H9 (cell line): Measurements from ENCODE around the gene GYPB. TPM values are rescaled to one million over a fixed set of nuclear protein-coding genes. Genes with fewer than 3 reads are reported as not detected.
"Not testable (repeated sequence)": the region's sequence is repeated elsewhere in the genome, so short reads cannot be mapped to it uniquely, and the experiment has no call there.

Experiments used
- DNase-seq: peaks from one replicate; pipeline ENCODE4 v3.0.0-alpha.2; 2017
- H2AFZ ChIP-seq: one replicate; pipeline ENCODE4 v1.6.1; 2013; ENCODE audit warnings: mild to moderate bottlenecking, low read length, control low read depth, moderate library complexity
- H2AK5ac ChIP-seq: 2 replicates; pipeline ENCODE4 v1.6.1; 2013; ENCODE audit warnings: low read length, control low read depth, mixed read lengths; ENCODE audit not compliant: insufficient read length
- H2BK120ac ChIP-seq: one replicate; pipeline ENCODE4 v1.6.1; 2013; ENCODE audit warnings: low read depth, mild to moderate bottlenecking, low read length, control low read depth, inconsistent platforms; ENCODE audit not compliant: poor library complexity, severe bottlenecking
- H2BK12ac ChIP-seq: 2 replicates; pipeline ENCODE4 v1.6.1; 2013; ENCODE audit warnings: low read length, control low read depth, mixed read lengths, low read depth; ENCODE audit not compliant: insufficient read length
- H2BK15ac ChIP-seq: 2 replicates; pipeline ENCODE4 v1.6.1; 2013; ENCODE audit warnings: low read depth, low read length, control low read depth
- H2BK20ac ChIP-seq: one replicate; pipeline ENCODE4 v1.6.1; 2013; ENCODE audit warnings: low read depth, mild to moderate bottlenecking, low read length, control low read depth, inconsistent platforms; ENCODE audit not compliant: poor library complexity, severe bottlenecking
- H2BK5ac ChIP-seq: 2 replicates; pipeline ENCODE4 v1.6.1; 2013; ENCODE audit warnings: low read length, control low read depth, mixed read lengths; ENCODE audit not compliant: insufficient read length
- H3K14ac ChIP-seq: 2 replicates; pipeline ENCODE4 v1.6.1; 2013; ENCODE audit warnings: low read length, control low read depth; ENCODE audit not compliant: insufficient read depth
- H3K18ac ChIP-seq: 2 replicates; pipeline ENCODE4 v1.6.1; 2013; ENCODE audit warnings: low read depth, mild to moderate bottlenecking, mixed read lengths, low read length, control low read depth; ENCODE audit not compliant: insufficient read length
- H3K23ac ChIP-seq: 2 replicates; pipeline ENCODE4 v1.6.1; 2013; ENCODE audit warnings: low read length, control low read depth, mixed read lengths, low read depth; ENCODE audit not compliant: insufficient read length
- H3K23me2 ChIP-seq: 2 replicates; pipeline ENCODE4 v1.6.1; 2013; ENCODE audit warnings: low read depth, mild to moderate bottlenecking, mixed read lengths, low read length, control low read depth; ENCODE audit not compliant: insufficient read length, poor library complexity, severe bottlenecking
- H3K27ac ChIP-seq: 2 replicates; pipeline ENCODE4 v1.5.1; 2013; ENCODE audit warnings: low read length, control low read depth, mixed read lengths, low read depth; ENCODE audit not compliant: insufficient read length
- H3K27me3 ChIP-seq: 2 replicates; pipeline ENCODE4 v1.6.1; 2013; ENCODE audit warnings: low read length, control low read depth, inconsistent platforms; ENCODE audit not compliant: insufficient read depth
- H3K4ac ChIP-seq: 2 replicates; pipeline ENCODE4 v1.6.1; 2013; ENCODE audit warnings: low read depth, mild to moderate bottlenecking, control low read depth, inconsistent platforms, low read length, moderate library complexity
- H3K4me1 ChIP-seq: 2 replicates; pipeline ENCODE4 v1.6.1; 2013; ENCODE audit warnings: low read length, control low read depth, inconsistent platforms; ENCODE audit not compliant: insufficient read depth
- H3K4me2 ChIP-seq: 2 replicates; pipeline ENCODE4 v1.6.1; 2013; ENCODE audit warnings: low read length, control low read depth, mixed read lengths; ENCODE audit not compliant: insufficient read length, insufficient read depth
- H3K56ac ChIP-seq: 2 replicates; pipeline ENCODE4 v1.6.1; 2013; ENCODE audit warnings: low read depth, mild to moderate bottlenecking, mixed read lengths, low read length, control low read depth; ENCODE audit not compliant: insufficient read length
- H3K79me1 ChIP-seq: 2 replicates; pipeline ENCODE4 v1.6.1; 2013; ENCODE audit warnings: low read depth, mild to moderate bottlenecking, moderate library complexity, low read length, control low read depth, inconsistent platforms; ENCODE audit not compliant: insufficient read depth, poor library complexity, severe bottlenecking
- H3K79me2 ChIP-seq: 2 replicates; pipeline ENCODE4 v1.6.1; 2013; ENCODE audit warnings: low read length, control low read depth, inconsistent platforms; ENCODE audit not compliant: insufficient read depth
- H3K9ac ChIP-seq: 2 replicates; pipeline ENCODE4 v1.6.1; 2013; ENCODE audit warnings: low read length, control low read depth, mixed read lengths; ENCODE audit not compliant: insufficient read length; ENCODE audit errors: extremely low read depth
- H3K9me3 ChIP-seq: one replicate; pipeline ENCODE4 v1.6.1; 2013; ENCODE audit warnings: low read depth, low read length, inconsistent platforms; ENCODE audit not compliant: control insufficient read depth
- H3T11ph ChIP-seq: one replicate; pipeline ENCODE4 v1.6.1; 2013; ENCODE audit warnings: mild to moderate bottlenecking, low read length, control low read depth, inconsistent platforms
- H4K20me1 ChIP-seq: one replicate; pipeline ENCODE4 v1.6.1; 2013; ENCODE audit not compliant: control insufficient read depth, insufficient read length, insufficient read depth
- H4K5ac ChIP-seq: 2 replicates; pipeline ENCODE4 v1.6.1; 2013; ENCODE audit warnings: low read depth, mild to moderate bottlenecking, mixed read lengths, low read length, control low read depth; ENCODE audit not compliant: insufficient read length
- H4K8ac ChIP-seq: replicated peaks from 2 replicates; pipeline ENCODE4 v1.6.1; 2013; ENCODE audit warnings: low read length, control low read depth, mixed read lengths, low read depth; ENCODE audit not compliant: insufficient read length
- H4K91ac ChIP-seq: 2 replicates; pipeline ENCODE4 v1.6.1; 2013; ENCODE audit warnings: low read depth, mild to moderate bottlenecking, moderate library complexity, mixed read lengths, low read length, control low read depth; ENCODE audit not compliant: insufficient read length
- H3K27ac Mint-ChIP-seq, 3 experiments: 2 replicates in 2 of 3; 3 replicates in 1 of 3; pipeline ENCODE4 v1.8.0; 2020 to 2021; ENCODE audit warnings: mixed read lengths in 3 of 3, mild to moderate bottlenecking in 1 of 3, moderate library complexity in 1 of 3
- H3K27me3 Mint-ChIP-seq: 2 replicates; pipeline ENCODE4 v1.8.0; 2021; ENCODE audit warnings: low read depth, mild to moderate bottlenecking, moderate library complexity, mixed read lengths
- H3K36me3 Mint-ChIP-seq, 3 experiments: 2 replicates in 2 of 3; 3 replicates in 1 of 3; pipeline ENCODE4 v1.8.0; 2020 to 2021; ENCODE audit warnings: low read depth in 3 of 3, mixed read lengths in 3 of 3; ENCODE audit not compliant: insufficient read depth in 1 of 3
- H3K4me1 Mint-ChIP-seq, 2 experiments: 2 replicates each; pipeline ENCODE4 v1.8.0; 2020; ENCODE audit warnings: mixed read lengths in 2 of 2
- H3K4me3 Mint-ChIP-seq, 2 experiments: 2 replicates in 1 of 2; 3 replicates in 1 of 2; pipeline ENCODE4 v1.8.0; 2020 to 2021; ENCODE audit warnings: mild to moderate bottlenecking in 2 of 2, mixed read lengths in 2 of 2, moderate library complexity in 1 of 2
- H3K9me3 Mint-ChIP-seq, 2 experiments: 2 replicates in 1 of 2; 3 replicates in 1 of 2; pipeline ENCODE4 v1.8.0; 2020; ENCODE audit warnings: mild to moderate bottlenecking in 2 of 2, mixed read lengths in 2 of 2, moderate library complexity in 1 of 2
- WGBS: extraction: QIAGEN DNeasy Blood & Tissue Kit; methylation state at CpG from one replicate; pipeline ENCODE4 v1.1.7; 2013; ENCODE audit warnings: missing lambda C conversion rate, low lambda C conversion rate, mixed read lengths; ENCODE audit not compliant: insufficient read length; ENCODE audit errors: extremely low coverage; 5-methylcytosine and 5-hydroxymethylcytosine counted together
- total RNA-seq: library from RNA; stranded (reverse); gene quantifications from 2 replicates; pipeline ENCODE4 v1.2.1, GENCODE V29; 2021

GYPB gene
- total RNA-seq, 1 experiment from 2014 or later: not detected

- not testable (repeated sequence) for H3K79me1 ChIP-seq, H4K8ac ChIP-seq, H2BK5ac ChIP-seq, H3K9ac ChIP-seq, H3K23ac ChIP-seq, H2BK12ac ChIP-seq, H4K20me1 ChIP-seq, H3K14ac ChIP-seq, H2BK120ac ChIP-seq, H3K27ac ChIP-seq, DNase-seq, H2BK15ac ChIP-seq, H3K4me2 ChIP-seq, H3K23me2 ChIP-seq, H3K56ac ChIP-seq, H3K4me1 ChIP-seq, H3K27me3 Mint-ChIP-seq, H3T11ph ChIP-seq, H3K4me1 Mint-ChIP-seq, H3K27ac Mint-ChIP-seq, H3K18ac ChIP-seq, H3K9me3 ChIP-seq, H2BK20ac ChIP-seq, H3K79me2 ChIP-seq, H4K91ac ChIP-seq, H2AK5ac ChIP-seq, H3K27me3 ChIP-seq, H3K4ac ChIP-seq, H2AFZ ChIP-seq, H4K5ac ChIP-seq, H3K4me3 Mint-ChIP-seq
- H3K36me3 Mint-ChIP-seq: peaks cover 8 to 16% (median 11%) of the 10 kb centered on the region in 3 experiments; a peak in 6 of 7 replicates
- H3K9me3 Mint-ChIP-seq: peaks cover 15 to 21% of the 10 kb centered on the region in 2 experiments
- no CpG with 5 or more reads among the region's 1 CpG for WGBS
Observed at GRCh38 chr4:143950185-143950584, 69.0 kb downstream of the GYPB start.

GRCh38 chr4:143947493-143947892 lies 71.7 kb downstream of the GYPB start:
- H3K18ac ChIP-seq, H3T11ph ChIP-seq, H3K4me1 Mint-ChIP-seq, H3K23ac ChIP-seq, H3K27ac ChIP-seq, H3K27me3 Mint-ChIP-seq, H3K4ac ChIP-seq, H2BK12ac ChIP-seq, H3K56ac ChIP-seq, H3K79me1 ChIP-seq, H2BK5ac ChIP-seq, H3K4me2 ChIP-seq, H3K9me3 ChIP-seq, H4K5ac ChIP-seq, H2BK15ac ChIP-seq, H2AFZ ChIP-seq, H3K27me3 ChIP-seq, H4K8ac ChIP-seq, H2BK20ac ChIP-seq, H3K79me2 ChIP-seq, H4K20me1 ChIP-seq, H3K4me1 ChIP-seq, H3K9ac ChIP-seq, H4K91ac ChIP-seq, H2AK5ac ChIP-seq, H3K27ac Mint-ChIP-seq, H3K23me2 ChIP-seq, H3K14ac ChIP-seq, H3K4me3 Mint-ChIP-seq, DNase-seq, H2BK120ac ChIP-seq: not testable (repeated sequence)
- no CpG with 5 or more reads among the region's 1 CpG for whole genome bisulfite sequencing
- peaks cover 12 to 16% of the 10 kb centered on the region in 2 experiments for H3K9me3 Mint-ChIP-seq
- H3K36me3 Mint-ChIP-seq: peaks cover 6 to 16% (median 11%) of the 10 kb centered on the region in 3 experiments; a peak in 5 of 7 replicates
